Stomach (tissue), 9 donors: ENCODE results near the gene KRTAP10-5. TPM values are rescaled to one million over a fixed set of nuclear protein-coding genes. Genes with fewer than 3 reads are reported as not detected.

Experiments
- DNase-seq, 2 donors: peaks; one replicate each; pipeline versions ENCODE4 v3.0.0 to v3.0.0-alpha.2; 2013 to 2019
- H3K27ac ChIP-seq, 5 donors: fragments of 200-600 bp in 4 of 5; sonication (generic) in 4 of 5; one replicate each; pipeline ENCODE4 v1.5.1; 2013 to 2019; ENCODE audit warnings: mild to moderate bottlenecking in 1 of 5, moderate library complexity in 1 of 5
- H3K27me3 ChIP-seq, 3 donors: fragments of 200-600 bp; sonication (generic); one replicate each; pipeline ENCODE4 v1.5.1; 2017 to 2019; ENCODE audit warnings: mixed run types in 1 of 3
- H3K36me3 ChIP-seq, 4 donors: fragments of 200-600 bp; sonication (generic); 1 replicate in 3 of 4; 2 replicates in 1 of 4; pipeline ENCODE4 v1.5.1; 2016 to 2019
- H3K4me1 ChIP-seq, 4 donors: fragments of 200-600 bp; sonication (generic); one replicate each; pipeline ENCODE4 v1.5.1; 2016 to 2019
- H3K4me3 ChIP-seq, 4 donors: fragments of 200-600 bp; sonication (generic) in 3 of 4; one replicate each; pipeline ENCODE4 v1.5.1; 2016 to 2019; ENCODE audit warnings: mild to moderate bottlenecking in 1 of 4
- H3K9me3 ChIP-seq, 4 donors: fragments of 200-600 bp; sonication (generic); one replicate each; pipeline ENCODE4 v1.5.1; 2016 to 2019
- CTCF ChIP-seq, 7 experiments: fragments of 450-650 bp in 4 of 7; fragments of 200-600 bp in 3 of 7; sonication (generic) in 3 of 7; IDR thresholded peaks; one replicate each; pipeline ENCODE4 v1.5.1; 2016 to 2019; ENCODE audit warnings: antibody characterized with exemption in 7 of 7, control low read depth in 2 of 7, mild to moderate bottlenecking in 1 of 7
- EP300 ChIP-seq: sonication (generic); formaldehyde crosslinking; IDR thresholded peaks from one replicate; pipeline ENCODE4 v1.6.1; 2017; ENCODE audit warnings: antibody characterized with exemption
- POLR2A ChIP-seq, 4 donors: fragments of 450-650 bp; IDR thresholded peaks; one replicate each; pipeline ENCODE4 v1.6.1; 2016; ENCODE audit warnings: antibody characterized with exemption in 4 of 4, control low read depth in 2 of 4, mild to moderate bottlenecking in 1 of 4, moderate library complexity in 1 of 4
- POLR2AphosphoS5 ChIP-seq, 3 donors: sonication (generic); formaldehyde crosslinking; IDR thresholded peaks; one replicate each; pipeline ENCODE4 v1.6.1; 2016; ENCODE audit warnings: antibody characterized with exemption in 3 of 3
- WGBS, 5 donors: extraction: QIAGEN DNeasy Blood & Tissue Kit in 3 of 5; methylation state at CpG; one replicate each; pipeline versions ENCODE4 v1.1.5 to v1.1.7; 2013 to 2018; 5-methylcytosine and 5-hydroxymethylcytosine counted together
- intact Hi-C: fragments of 100-400 bp; cut with DNase I; formaldehyde crosslinking; loops from one replicate; pipeline ENCODE4 v1.15.1; 2023; ENCODE audit warnings: low total_unique reads
- polyA plus RNA-seq, 3 donors: library from polyadenylated mRNA; stranded (reverse); fragments of 200-250 nt; gene quantifications; one replicate each; pipeline ENCODE4 v1.2.3, GENCODE V29; 2013
- total RNA-seq, 5 donors: library from RNA; depleted of rRNA; stranded (reverse); fragments of >200 nt; gene quantifications; one replicate each; pipeline versions ENCODE4 v1.1.0 to v1.2.3, GENCODE V29; 2014 to 2016
- donor health status: healthy with polysubstance abuse.
- donor health status: Bipolar disorder and iron deficiency.
- donor health status: healthy.

The KRTAP10-5 gene
- total and polyA plus RNA-seq, 8 donors = 0.10 TPM; not detected in 7

DNA sequence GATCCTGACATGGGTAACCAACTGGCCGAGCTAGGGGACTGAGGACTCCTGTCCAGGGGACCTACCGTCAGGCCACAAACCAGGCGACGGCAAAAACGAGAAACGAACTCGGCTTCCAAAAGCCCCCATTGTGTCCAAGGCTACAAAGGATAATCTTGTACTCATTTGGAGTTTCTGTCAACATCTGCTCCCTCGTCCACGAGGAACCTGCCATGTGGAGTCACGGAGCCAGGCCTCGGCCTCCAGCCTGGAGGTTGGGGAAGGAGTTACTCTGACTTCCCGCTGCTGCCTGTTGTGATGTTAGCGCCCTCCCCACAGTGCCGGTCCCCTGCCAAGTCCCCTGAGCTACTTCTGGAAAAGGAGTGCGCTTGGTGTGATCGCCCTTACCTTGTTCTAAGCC, 47.7 kb downstream of the KRTAP10-5 start:
- Histone ChIP-seq H3K4me1 (no peaks in the 10 kb centered on the region), H3K36me3 (no peaks in the 10 kb centered on the region), H3K4me3 (no peak overlapping the region), H3K27ac (no peak overlapping the region), H3K27me3 (peaks cover 0 to 44% (median 0%) of the 10 kb centered on the region in 3 donors), H3K9me3 (no peaks in the 10 kb centered on the region)
- DNase-seq = no peak
- WGBS, 5 donors = 88 to 90% (median 89%) methylated on average over 16 of the region's 16 CpGs
- intact Hi-C loops = no loop called here
- no peak for TF ChIP-seq CTCF (IDR thresholded peaks at IDR 0.05)

- H3K27me3 ChIP-seq = peaks cover 0 to 47% (median 0%) of the 10 kb centered on the region in 3 donors
- 70 to 77% (median 73%) methylated on average over 26 to 30 of the region's 30 CpGs for WGBS, 5 donors
- H3K9me3 ChIP-seq = no peaks in the 10 kb centered on the region
- no peak for DNase-seq
- intact Hi-C loops = no loop called here
- H3K4me1 ChIP-seq = no peaks in the 10 kb centered on the region
- H3K36me3 ChIP-seq = no peaks in the 10 kb centered on the region
- no peak overlapping the region for H3K4me3 ChIP-seq
- no peak for TF ChIP-seq CTCF (IDR thresholded peaks at IDR 0.05)
- TF ChIP-seq POLR2AphosphoS5 (IDR thresholded peaks at IDR 0.05) = no peak
- TF ChIP-seq POLR2A (IDR thresholded peaks at IDR 0.05) = no peak
- no peak overlapping the region for H3K27ac ChIP-seq
Measured at GRCh38 chr21:44531606-44532564, 48.5 kb downstream of the KRTAP10-5 start.

GRCh38 chr21:44530903-44531605, 49.4 kb downstream of the KRTAP10-5 start:
- Histone ChIP-seq H3K4me3 (no peak overlapping the region), H3K4me1 (no peaks in the 10 kb centered on the region), H3K27me3 (peaks cover 0 to 47% (median 0%) of the 10 kb centered on the region in 3 donors), H3K9me3 (no peaks in the 10 kb centered on the region), H3K27ac (no peak overlapping the region), H3K36me3 (no peaks in the 10 kb centered on the region)
- no peak for DNase-seq
- no peak for TF ChIP-seq POLR2AphosphoS5 (IDR thresholded peaks at IDR 0.05)
- no peak for TF ChIP-seq EP300
- no peak for TF ChIP-seq POLR2A (IDR thresholded peaks at IDR 0.05)
- no peak for TF ChIP-seq CTCF (IDR thresholded peaks at IDR 0.05)
- intact Hi-C loops = no loop called here
- WGBS, 5 donors = 81 to 89% (median 84%) methylated on average over 22 to 23 of the region's 23 CpGs

DNA sequence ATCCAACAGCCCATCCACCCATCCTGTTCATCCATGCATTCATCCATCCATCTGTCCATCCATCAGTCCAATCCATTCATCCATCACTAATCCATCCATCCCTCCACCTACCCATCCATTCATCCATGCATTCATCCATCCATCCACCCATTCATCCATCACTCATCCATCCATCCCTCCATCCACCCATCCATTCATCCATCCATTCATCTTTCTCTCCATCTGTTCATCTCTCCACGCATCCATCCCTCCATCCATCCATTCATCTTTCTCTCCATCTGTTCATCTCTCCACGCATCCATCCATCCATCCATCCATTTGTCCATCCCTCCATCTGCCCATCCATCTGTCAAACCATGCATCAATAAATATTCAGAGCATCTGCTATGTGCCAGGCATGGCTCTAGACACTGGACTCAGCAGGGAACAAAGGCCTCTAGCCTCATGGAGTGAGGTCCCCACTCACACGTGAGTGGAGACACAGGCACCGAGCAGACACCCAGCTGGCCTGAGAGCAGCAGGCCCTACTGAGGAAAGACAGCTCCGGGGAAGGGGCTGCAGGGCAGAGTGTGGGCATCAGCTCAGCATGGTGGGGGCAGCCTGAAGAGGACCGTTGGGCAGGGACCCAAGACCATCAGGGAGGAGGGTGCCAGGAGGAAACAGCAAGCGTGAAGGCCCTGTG, 50.0 kb downstream of the KRTAP10-5 start:
- no peaks in the 10 kb centered on the region for H3K36me3 ChIP-seq
- intact Hi-C loops = no loop called here
- no peaks in the 10 kb centered on the region for H3K4me1 ChIP-seq
- no peaks in the 10 kb centered on the region for H3K9me3 ChIP-seq
- DNase-seq = no peak
- WGBS, 5 donors = 66 to 86% (median 80%) methylated on average over 7 of the region's 7 CpGs
- H3K4me3 ChIP-seq = no peak overlapping the region
- peaks cover 0 to 49% (median 0%) of the 10 kb centered on the region in 3 donors for H3K27me3 ChIP-seq
- no peak overlapping the region for H3K27ac ChIP-seq
- no peak for TF ChIP-seq POLR2AphosphoS5 (IDR thresholded peaks at IDR 0.05)
- TF ChIP-seq EP300 = no peak
- no peak for TF ChIP-seq CTCF (IDR thresholded peaks at IDR 0.05)
